Smooth muscle cell (in vitro differentiated cells): ENCODE measurements around the gene CNN1. TPM values are rescaled to one million over a fixed set of nuclear protein-coding genes. Genes with fewer than 3 reads are reported as not detected.

ENCODE experiments used
- DNase-seq: peaks from one replicate; lab custom pipeline; 2025; ENCODE audit not compliant: unreplicated experiment; lab: John Stamatoyannopoulos, UW
- H2AFZ ChIP-seq: fragments of 200-600 bp; sonication (generic); 2 replicates; pipeline ENCODE4 v1.6.0; 2016; ENCODE audit warnings: antibody characterized with exemption, low read depth, mild to moderate bottlenecking
- H3F3A ChIP-seq: fragments of 200-600 bp; sonication (generic); 2 replicates; pipeline ENCODE4 v1.6.0; 2017; ENCODE audit warnings: antibody characterized with exemption, low read depth
- H3K27ac ChIP-seq: fragments of 200-600 bp; sonication (generic); 2 replicates; pipeline ENCODE4 v1.5.1; 2016; ENCODE audit warnings: low read depth, mild to moderate bottlenecking
- H3K27me3 ChIP-seq: fragments of 200-600 bp; sonication (generic); 2 replicates; pipeline ENCODE4 v1.6.1; 2016; ENCODE audit warnings: low read depth, mild to moderate bottlenecking
- H3K36me3 ChIP-seq: fragments of 200-600 bp; sonication (generic); 2 replicates; pipeline ENCODE4 v1.5.1; 2016; ENCODE audit warnings: low read depth
- H3K4me1 ChIP-seq: fragments of 200-600 bp; sonication (generic); 2 replicates; pipeline ENCODE4 v1.5.1; 2016; ENCODE audit warnings: low read depth
- H3K4me2 ChIP-seq: fragments of 200-600 bp; sonication (generic); 2 replicates; pipeline ENCODE4 v1.6.0; 2016; ENCODE audit warnings: mild to moderate bottlenecking
- H3K4me3 ChIP-seq: fragments of 200-600 bp; sonication (generic); 2 replicates; pipeline ENCODE4 v1.5.1; 2016; ENCODE audit warnings: mild to moderate bottlenecking
- H3K79me2 ChIP-seq: fragments of 200-600 bp; sonication (generic); 2 replicates; pipeline ENCODE4 v1.6.0; 2016; ENCODE audit warnings: low read depth, mild to moderate bottlenecking
- H3K9ac ChIP-seq: fragments of 200-600 bp; sonication (generic); 2 replicates; pipeline ENCODE4 v1.6.0; 2016; ENCODE audit warnings: low read depth
- H3K9me3 ChIP-seq: fragments of 200-600 bp; sonication (generic); replicated peaks from 2 replicates; pipeline ENCODE4 v1.5.1; 2016; ENCODE audit warnings: low read depth
- H4K20me1 ChIP-seq: fragments of 200-600 bp; sonication (generic); 2 replicates; pipeline ENCODE4 v1.6.0; 2016; ENCODE audit warnings: low read depth
- CTCF ChIP-seq: fragments of 200-600 bp; sonication (generic); IDR thresholded peaks from 2 replicates; pipeline ENCODE4 v1.5.1; 2017; ENCODE audit warnings: borderline replicate concordance, mild to moderate bottlenecking, antibody characterized with exemption; ENCODE audit not compliant: insufficient read depth, poor library complexity, severe bottlenecking
- WGBS: methylation state at CpG from one replicate; pipeline ENCODE4 v1.1.7; 2016; ENCODE audit warnings: low lambda C conversion rate; 5-methylcytosine and 5-hydroxymethylcytosine counted together
- polyA plus RNA-seq: library from polyadenylated mRNA; unstranded; fragments of >200 nt; fragmentation: Nextera tagmentation; extraction: Ambion mirVana; gene quantifications from 2 replicates; pipeline ENCODE4 v1.2.1, GENCODE V29; 2016
- total RNA-seq: library from RNA; depleted of rRNA; stranded (reverse); fragments of >200 nt; gene quantifications from 2 replicates; pipeline ENCODE4 v1.2.3, GENCODE V29; 2014

CNN1 gene
- total and polyA plus RNA-seq, 2 experiments from 2014 or later: 72.8 to 99.5 TPM

GRCh38 chr19:11552666-11553372, 14.2 kb downstream of the CNN1 start:
- Histone ChIP-seq H3K9ac (no peak overlapping the region), H4K20me1 (peaks cover 25% of the 10 kb centered on the region), H3K4me3 (no peak overlapping the region), H3F3A (no peaks in the 10 kb centered on the region), H3K36me3 (no peaks in the 10 kb centered on the region), H3K4me2 (no peak overlapping the region), H2AFZ (no peak overlapping the region), H3K79me2 (peaks cover 15% of the 10 kb centered on the region), H3K27me3 (no peaks in the 10 kb centered on the region), H3K27ac (no peak overlapping the region), H3K9me3 (no peaks in the 10 kb centered on the region), H3K4me1 (peaks cover under 1% of the 10 kb centered on the region)
- WGBS: 93% methylated on average over 20 of the region's 20 CpGs
- no peak for TF ChIP-seq CTCF
- no peak for DNase-seq

- WGBS: 97% methylated on average over 12 of the region's 12 CpGs
- peaks cover 6% of the 10 kb centered on the region for H3K4me1 ChIP-seq
These were observed 15.5 kb downstream of the CNN1 start for GRCh38 chr19:11554160-11554559.

GRCh38 chr19:11555246-11555645, 16.6 kb downstream of the CNN1 start:
- Histone ChIP-seq H3K4me1 (peaks cover 6% of the 10 kb centered on the region), H3K79me2 (peaks cover 26% of the 10 kb centered on the region), H3K4me2 (no peak overlapping the region), H2AFZ (no peak overlapping the region), H3F3A (no peaks in the 10 kb centered on the region), H3K4me3 (no peak overlapping the region), H3K9me3 (no peaks in the 10 kb centered on the region), H3K27me3 (no peaks in the 10 kb centered on the region), H3K27ac (no peak overlapping the region), H3K36me3 (no peaks in the 10 kb centered on the region), H4K20me1 (peaks cover 31% of the 10 kb centered on the region), H3K9ac (no peak overlapping the region)
- no peak for TF ChIP-seq CTCF
- no peak for DNase-seq
- 98% methylated on average over 6 of the region's 6 CpGs for WGBS

More at GRCh38 chr19:11554160-11554559, 15.5 kb downstream of the CNN1 start:
- no peak overlapping the region for H3K4me2 ChIP-seq
- DNase-seq: no peak
- H2AFZ ChIP-seq: no peak overlapping the region
- no peaks in the 10 kb centered on the region for H3K36me3 ChIP-seq
- peaks cover 31% of the 10 kb centered on the region for H4K20me1 ChIP-seq
- peaks cover 26% of the 10 kb centered on the region for H3K79me2 ChIP-seq
- no peak overlapping the region for H3K9ac ChIP-seq
- no peaks in the 10 kb centered on the region for H3F3A ChIP-seq
- H3K9me3 ChIP-seq: no peaks in the 10 kb centered on the region
- no peak overlapping the region for H3K27ac ChIP-seq
- no peaks in the 10 kb centered on the region for H3K27me3 ChIP-seq
- TF ChIP-seq CTCF: no peak
- H3K4me3 ChIP-seq: no peak overlapping the region
